UCSD-AML1 (cell line): Measurements from ENCODE around the gene PARD3.

Experiments
- DNase-seq: peaks from one replicate; lab custom pipeline; 2025; ENCODE audit not compliant: unreplicated experiment; lab: John Stamatoyannopoulos, UW

The PARD3 gene

GRCh38 chr10:34589275-34589674, 225.8 kb downstream of the PARD3 start:
- DNase-seq: no peak

DNA sequence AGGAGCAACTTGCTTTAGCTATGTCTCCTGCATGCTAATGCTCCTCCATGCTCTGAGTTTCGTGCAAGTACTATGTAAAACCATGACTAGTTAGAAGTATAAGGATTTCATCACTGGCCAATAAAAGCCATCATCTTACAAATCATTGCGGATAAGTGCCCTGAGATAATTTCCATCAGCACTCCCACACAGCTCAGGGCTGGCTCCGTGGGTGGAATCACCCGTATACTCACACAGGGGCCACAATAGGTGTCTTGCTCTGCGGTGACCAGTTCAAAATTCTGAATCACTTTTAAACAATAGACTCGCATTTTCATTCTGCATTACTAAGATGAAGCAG, 227.4 kb downstream of the PARD3 start:
- no peak for DNase-seq

DNA sequence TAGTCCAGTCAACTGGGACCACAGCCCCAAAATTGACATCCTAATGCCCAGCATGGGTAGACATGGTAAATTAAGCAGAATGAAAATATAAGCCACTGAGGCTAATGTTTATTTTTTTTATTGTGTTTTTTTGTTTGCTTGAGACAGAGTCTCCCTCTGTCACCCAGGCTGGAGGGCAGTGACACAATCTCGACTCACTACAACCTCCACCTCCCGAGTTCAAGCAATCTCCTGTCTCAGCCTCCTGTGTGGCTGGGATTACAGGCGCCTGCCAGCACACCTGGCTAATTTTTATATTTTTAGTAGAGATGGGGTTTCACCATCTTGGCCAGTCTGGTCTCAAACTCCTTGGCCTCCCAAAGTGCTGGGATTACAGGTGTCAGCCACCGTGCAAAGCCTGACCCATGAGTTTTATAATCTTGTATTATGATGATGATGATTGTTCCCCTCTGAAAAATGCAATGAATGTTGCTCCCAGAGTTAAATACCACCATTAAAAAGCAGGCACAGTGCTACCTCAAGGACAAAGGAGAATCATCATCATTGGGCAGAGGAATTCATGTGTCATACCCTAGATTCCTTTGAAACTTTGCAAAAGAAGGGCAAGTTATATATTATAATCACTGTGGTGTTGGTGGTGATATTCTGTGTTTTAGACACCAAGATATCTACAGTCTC, 228.0 kb downstream of the PARD3 start:
- no peak for DNase-seq

DNA sequence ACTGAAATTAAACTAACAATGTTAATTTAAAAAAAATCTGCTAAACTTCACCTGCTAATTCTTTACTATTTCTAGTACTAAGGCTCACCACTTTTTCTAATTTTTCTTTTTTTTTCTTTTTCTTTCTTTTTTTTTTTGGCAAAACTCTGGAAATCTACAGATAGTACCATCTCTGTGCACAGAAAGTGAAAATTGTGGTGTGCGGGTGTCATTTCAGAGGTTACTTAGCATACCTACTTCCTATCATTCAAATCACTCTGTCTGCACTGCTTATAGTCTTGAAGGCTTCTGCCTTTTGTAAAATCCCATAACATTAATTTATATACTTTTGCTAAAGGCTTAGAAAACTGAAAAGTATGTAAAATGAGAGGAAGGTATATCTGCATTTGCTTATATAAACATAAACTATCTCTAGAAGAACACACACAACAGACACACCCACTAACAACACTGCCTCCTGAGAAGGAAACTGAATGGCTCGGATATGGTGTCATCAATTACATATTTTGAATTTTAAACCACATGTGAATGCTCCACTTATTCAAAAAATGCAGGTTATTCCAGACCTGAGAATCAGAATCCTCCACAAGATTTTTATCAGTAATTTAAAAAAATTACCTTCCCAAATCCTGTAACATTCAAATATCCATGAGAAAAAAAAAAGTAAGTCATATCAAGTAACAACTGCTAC, 229.5 kb downstream of the PARD3 start:
- DNase-seq: no peak

DNA sequence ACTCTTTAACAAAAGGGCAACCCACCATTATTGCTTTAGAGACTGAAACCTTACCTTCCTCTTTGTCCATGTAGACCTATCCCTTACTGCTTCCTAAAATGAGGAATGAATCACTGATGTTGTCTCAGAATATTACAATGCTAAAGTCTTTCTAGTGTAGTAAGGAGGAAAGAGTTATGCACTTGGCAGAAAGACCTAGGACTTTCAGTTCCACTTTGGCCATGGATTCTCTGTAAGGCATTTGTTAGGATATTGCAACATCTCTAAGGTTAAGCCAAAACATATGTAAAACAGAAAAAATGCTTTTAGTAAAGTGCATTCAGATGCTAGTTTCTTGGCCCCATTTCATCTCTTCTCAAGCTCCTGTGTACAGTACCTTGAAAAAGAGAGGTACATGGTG, 230.9 kb downstream of the PARD3 start:
- DNase-seq: no peak

DNA sequence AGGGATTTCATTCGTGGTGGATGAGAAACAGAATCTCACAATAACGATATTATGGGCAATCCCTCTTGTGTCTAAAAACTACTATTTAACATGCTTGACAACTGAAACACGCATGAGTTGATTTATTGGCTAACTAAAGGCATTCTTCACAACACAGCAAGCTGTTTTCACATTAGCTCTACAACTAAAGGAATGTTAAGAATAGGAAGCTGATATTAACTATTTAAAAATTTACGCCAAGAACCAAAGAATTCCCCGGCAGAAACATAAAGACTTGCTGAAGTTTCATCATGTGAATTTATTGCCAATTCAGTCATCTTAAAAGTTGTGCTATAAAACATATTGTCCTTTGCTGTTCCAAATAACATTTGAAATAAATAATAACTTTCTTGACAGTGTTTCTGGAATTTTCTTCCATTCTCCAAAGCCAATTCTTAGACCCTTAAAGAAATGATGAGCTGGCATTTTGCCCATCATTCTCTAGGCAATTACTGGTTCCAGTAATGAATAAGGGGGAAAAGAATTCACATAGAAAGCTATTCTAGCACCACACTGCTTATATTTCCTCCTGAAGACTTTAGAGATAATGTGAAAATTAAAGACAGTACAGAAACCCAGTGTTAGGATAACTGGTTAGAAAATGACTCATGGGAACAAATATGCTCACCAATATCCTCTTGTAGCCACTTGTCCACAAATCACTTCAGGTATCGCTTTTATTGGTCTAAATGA, 233.1 kb downstream of the PARD3 start:
- DNase-seq: no peak

DNA sequence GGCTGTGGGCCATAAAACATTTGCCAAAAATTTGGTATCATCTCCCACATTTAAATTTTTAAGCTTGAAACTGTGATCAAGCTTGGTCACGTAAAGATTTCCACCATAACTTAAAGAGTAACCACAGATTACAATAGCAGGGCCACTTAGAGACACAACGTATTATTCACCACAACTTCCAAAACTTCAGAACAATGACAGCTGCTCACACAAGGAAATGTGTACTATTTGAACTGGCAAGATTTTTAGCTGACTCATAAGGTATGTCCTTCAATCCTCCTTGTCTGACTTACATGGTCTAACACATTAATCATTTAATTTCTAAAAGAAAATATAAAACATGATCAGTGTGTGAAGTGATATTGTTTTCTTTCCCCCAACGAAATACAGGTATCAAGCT, 234.5 kb downstream of the PARD3 start:
- no peak for DNase-seq

GRCh38 chr10:34580214-34580613, 234.9 kb downstream of the PARD3 start:
- DNase-seq: no peak

GRCh38 chr10:34578468-34578867, 236.6 kb downstream of the PARD3 start:
- no peak for DNase-seq

GRCh38 chr10:34576797-34577196, 238.3 kb downstream of the PARD3 start:
- DNase-seq: no peak

- no peak for DNase-seq
Observed at GRCh38 chr10:34575882-34576281, 239.2 kb downstream of the PARD3 start.

DNA sequence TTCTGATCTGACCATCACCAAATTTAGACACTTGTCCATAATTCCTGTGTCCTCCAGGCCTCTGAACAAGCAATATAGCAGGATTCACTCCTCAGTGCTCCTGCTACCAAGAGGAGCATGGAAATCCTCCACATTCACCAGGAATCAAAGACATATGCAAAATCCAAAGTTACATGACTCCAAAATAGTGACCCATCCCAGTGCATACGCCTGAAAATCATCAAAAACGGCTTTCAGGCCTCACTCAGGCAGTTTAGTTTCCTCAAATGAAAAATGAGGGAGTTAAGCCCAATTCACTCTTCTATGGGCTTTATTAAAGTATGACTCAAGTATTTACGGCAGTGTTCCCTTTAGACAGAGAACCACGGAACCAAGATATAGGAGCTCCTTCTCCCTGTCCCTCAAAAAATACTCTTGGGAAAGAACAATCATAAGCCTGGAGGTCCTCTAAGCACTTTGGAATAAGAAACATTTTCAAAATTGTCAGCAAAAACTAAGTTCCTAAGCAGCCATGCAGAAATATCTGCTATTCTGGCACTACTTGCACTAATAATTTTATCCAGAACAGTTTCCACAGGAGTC, 240.7 kb downstream of the PARD3 start:
- no peak for DNase-seq

GRCh38 chr10:34570887-34571286, 244.2 kb downstream of the PARD3 start:
- DNase-seq: no peak

- DNase-seq: no peak
Observed at GRCh38 chr10:34567659-34568253, 247.3 kb downstream of the PARD3 start.

GRCh38 chr10:34565934-34566333, 249.2 kb downstream of the PARD3 start:
- no peak for DNase-seq

- DNase-seq: no peak
Observed at GRCh38 chr10:34558093-34558583, 257.0 kb downstream of the PARD3 start.

GRCh38 chr10:34557173-34557572, 257.9 kb downstream of the PARD3 start:
- no peak for DNase-seq

GRCh38 chr10:34555653-34556052, 259.4 kb downstream of the PARD3 start:
- DNase-seq: no peak

DNA sequence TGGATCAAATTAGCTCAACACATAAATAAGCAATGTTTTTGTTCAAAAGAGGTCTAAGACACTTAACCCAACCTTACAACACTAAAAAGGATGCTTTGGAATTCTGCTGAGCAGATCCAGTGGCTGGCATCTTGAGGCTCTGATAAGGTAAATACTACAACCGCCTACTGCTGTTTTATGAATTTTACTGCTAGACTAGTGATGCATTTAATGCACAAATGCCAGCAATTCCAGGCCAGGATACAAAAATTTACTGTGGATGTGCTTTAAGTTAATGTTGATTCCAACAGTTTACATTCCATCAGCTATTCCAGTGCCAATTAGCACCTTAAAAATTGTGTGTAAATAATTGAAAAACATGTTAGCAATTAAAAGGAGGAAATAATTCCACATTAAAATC, 261.3 kb downstream of the PARD3 start:
- DNase-seq: no peak

DNA sequence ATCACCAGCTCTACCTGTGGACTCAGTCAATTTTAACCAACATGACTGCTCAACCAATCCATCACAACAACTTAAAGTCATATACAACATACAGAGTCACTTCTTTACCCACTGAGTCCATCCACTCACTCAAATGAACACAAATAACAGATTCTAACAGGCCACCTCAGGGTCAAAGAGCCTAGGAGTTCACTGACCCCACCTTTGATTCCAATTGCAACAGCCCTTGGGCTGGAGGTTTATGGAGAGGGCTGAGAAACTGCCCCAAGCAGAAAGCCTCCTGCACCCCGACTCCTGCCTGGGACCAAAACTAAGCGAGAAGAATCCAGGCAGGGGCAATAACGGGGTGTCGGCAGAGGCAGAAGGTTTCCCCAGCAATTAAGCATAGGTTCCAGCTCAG, 263.8 kb downstream of the PARD3 start:
- no peak for DNase-seq

DNA sequence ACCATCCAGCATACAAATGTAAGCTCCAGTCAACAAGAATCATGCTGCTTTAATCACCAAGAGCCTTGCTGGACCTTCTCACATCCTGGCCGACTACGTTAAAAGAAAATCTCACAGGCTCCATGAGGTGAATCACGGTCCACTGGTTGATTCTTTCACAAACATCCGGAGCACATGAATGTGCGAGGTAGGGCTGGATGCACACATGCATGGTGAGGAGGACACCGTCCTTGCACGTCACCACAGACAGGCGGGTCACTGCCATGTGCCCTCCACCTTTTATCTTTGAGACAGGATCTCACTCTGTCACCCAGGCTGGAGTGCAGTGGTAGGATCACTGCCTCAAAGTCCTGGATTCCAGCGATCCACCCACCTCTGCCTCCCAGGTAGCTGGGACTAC, 265.1 kb downstream of the PARD3 start:
- no peak for DNase-seq
